HG02973 (cell line): ENCODE results near the gene THAP7.
"Not testable (repeated sequence)": the region's sequence is repeated elsewhere in the genome, so short reads cannot be mapped to it uniquely, and the experiment has no call there.

Experiments used
- ATAC-seq: cut with Tn5 transposase; IDR thresholded peaks from one replicate; pipeline ENCODE4 v1.9.1; 2021; ENCODE audit warnings: moderate library complexity; ENCODE audit not compliant: unreplicated experiment

THAP7 gene, protein sequence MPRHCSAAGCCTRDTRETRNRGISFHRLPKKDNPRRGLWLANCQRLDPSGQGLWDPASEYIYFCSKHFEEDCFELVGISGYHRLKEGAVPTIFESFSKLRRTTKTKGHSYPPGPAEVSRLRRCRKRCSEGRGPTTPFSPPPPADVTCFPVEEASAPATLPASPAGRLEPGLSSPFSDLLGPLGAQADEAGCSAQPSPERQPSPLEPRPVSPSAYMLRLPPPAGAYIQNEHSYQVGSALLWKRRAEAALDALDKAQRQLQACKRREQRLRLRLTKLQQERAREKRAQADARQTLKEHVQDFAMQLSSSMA

DNA sequence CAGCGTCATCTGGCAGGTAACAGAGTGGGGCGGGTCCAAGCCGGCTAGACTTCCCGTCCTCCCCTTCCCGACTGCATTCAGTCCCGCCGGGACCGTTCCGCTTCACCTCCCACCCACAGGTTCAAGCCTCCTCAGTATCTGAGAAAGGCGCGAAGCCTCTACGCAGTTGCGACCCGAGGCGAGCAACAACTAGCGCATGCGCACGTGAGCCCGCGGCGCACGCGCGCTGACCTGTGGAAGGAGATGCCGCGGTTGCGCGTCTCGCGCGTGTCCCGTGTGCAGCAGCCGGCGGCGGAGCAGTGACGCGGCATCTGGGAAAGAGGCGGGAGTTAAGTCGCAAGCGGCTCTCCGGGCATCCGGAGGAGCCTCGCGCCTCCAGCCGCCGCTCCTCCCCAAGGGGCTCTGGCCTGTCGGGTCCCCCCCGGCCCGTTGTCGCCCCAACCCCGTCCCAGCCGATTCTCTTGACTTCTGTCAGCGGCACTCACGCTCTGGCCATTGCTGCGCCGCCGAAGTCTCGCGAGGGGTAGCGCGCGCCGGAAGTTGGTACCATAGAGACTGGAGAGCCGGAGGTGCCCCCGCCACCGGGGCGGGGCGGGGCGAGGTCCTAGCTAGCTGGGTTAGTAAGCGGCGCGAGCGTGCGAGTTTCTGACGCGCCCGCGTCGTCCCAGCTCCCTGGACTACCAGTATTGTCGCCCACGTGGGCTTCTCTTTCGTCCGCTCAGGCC lies at the start of gene THAP7:
Gene THAP7, minus strand, starts transcription at position 518 of the 725 bp plus-strand sequence. Its CDS starts 207 bp downstream, at position 311.
- peak; percentile 70 for ATAC-seq

DNA sequence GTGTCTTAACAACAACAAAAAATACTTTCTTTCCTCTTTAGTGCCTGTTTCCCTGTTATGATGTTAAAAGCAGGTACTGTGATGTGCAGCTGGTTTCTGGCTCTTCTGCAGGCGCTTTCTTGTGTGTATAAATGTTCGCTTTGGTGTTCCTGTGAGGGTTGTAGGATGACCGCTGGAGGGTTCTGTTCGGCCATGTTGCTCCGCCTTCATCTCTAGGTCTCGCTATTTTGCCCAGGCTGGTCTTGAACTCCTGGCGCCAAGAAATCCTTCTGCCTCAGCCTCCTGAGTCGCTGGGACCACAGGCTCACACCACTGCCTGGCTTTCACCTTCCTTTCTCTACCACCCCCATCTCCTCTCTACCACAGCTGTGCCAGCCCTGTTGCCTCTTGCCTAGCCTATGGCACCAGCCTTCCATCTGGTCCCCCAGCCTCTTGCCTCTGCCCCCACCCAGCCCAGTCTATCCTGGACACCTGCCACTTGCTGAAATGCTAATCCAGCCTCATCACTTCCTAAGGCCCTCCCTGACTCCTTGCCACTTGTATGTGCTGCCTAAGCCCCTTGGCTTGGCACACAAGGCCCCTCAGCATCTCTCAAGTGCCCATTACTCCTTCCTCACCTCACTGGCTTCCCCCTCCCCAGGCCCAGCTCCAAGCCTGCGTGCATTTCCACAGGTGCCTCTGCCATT lies 49.4 kb upstream of the THAP7 start:
- ATAC-seq, result no peak

DNA sequence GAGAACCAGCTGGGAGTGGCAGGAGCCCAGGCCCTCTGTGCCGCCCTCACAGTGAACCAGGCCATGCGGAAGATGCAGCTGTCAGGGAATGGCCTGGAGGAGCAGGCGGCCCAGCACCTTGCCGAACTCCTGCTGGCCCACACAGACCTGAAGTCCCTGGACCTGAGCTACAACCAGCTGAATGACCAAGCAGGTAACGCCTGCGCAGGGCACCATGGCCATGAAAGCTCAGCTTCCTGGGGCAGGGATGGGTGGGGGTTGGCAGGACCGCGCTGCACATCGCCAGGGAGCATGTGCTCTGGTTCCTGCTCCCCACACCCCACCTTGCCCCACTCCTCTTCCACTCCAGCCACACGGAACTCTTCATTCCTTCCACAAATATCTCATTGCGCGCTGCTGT lies 47.0 kb upstream of the THAP7 start:
- not testable (repeated sequence) for ATAC-seq

- ATAC-seq, result not testable (repeated sequence)
Observed at GRCh38 chr22:21048448-21048847, 46.5 kb upstream of the THAP7 start.

DNA sequence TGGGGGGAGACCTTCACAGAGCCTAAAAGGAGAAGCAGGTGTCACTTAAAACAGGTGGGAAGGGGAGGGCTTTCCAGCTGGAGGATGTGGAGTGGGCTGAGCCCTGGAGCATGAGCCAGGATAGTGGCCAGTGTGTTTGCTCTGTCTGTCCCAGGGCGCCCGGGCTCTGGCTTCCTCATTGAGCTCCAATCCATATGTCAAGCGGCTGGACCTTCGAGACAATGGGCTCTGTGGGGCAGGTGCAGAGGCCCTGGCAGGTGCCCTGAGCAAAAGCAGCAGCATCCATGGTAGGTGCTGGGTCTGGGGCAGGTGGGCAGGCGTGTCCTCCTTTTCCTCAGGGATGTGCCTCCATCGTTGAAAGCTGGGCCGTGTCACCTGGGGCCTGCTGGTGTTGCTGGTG lies 45.8 kb upstream of the THAP7 start:
- ATAC-seq, result no peak

- no peak for ATAC-seq
Observed at GRCh38 chr22:21047035-21047661, 45.2 kb upstream of the THAP7 start.

DNA sequence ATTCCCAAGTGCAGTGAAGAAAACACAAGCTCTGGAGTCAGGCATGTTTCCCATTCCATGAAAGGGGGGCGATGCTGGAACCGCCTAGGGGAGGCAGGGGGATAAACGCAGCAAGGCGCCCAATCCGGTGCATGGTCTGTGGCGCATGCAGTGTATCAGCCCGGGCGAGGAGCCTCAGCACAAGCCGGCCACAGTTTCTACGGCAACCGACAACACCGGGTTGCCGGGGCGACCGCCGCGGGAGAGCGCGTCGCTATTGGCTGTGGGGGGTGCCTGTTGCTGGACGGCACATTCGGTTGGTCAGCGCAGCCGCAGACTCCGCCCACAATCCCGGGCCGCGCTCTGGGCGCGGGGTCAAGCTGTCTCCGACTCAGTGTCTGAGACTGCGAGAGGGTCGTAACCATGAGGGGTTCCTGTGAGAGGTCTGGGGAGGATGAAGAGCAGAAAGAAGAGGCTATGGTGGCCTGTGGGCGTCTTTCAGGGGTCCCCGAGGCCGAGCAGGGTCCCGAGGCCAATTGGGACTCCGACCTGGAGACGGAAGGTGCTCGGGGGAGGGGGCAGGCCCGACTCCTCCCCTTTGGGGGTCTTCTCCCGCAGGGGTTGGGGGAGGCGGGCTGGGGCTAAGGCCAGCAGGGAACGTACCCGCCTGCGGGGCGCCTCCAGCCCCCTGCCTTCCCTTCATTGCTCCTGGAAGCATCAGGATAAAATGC lies 43.8 kb upstream of the THAP7 start, which contains the start of gene LRRC74B:
Gene LRRC74B, plus strand, starts transcription at position 362 of the 710 bp plus-strand sequence. Its CDS starts 41 bp downstream, at position 403.
- ATAC-seq, result peak; percentile 68

DNA sequence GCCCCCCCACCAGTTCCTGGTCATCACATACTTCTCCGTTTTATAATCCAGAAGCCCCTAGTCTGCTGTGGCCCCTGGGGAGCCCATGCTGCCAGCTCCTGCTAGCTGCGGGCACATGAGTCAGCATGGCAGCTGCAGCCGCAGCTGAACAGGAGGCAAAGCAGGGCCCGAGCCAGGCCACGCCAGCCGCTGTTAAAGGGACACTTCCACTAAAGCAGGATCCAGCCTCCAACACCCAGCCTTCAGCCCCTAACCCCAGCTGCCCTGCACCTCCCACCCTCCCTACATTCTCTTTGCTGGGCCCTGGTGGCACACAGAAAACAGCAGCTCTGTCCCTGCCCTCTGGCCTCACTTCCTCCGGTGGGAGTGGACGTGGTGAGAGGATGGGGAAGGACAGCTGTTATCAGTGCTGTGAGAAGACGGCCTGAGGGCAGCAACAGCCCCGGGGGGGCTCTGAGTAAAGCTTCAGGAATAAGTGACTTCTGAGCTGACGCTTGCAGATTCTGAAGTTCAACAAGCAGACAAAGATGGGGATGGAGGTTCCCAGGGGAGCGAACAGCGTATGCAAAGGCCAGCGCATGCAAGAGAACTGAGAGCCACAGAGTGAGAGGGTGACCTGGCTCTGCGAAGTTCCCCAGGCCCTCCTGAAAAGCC lies 43.1 kb upstream of the THAP7 start:
- no peak for ATAC-seq

DNA sequence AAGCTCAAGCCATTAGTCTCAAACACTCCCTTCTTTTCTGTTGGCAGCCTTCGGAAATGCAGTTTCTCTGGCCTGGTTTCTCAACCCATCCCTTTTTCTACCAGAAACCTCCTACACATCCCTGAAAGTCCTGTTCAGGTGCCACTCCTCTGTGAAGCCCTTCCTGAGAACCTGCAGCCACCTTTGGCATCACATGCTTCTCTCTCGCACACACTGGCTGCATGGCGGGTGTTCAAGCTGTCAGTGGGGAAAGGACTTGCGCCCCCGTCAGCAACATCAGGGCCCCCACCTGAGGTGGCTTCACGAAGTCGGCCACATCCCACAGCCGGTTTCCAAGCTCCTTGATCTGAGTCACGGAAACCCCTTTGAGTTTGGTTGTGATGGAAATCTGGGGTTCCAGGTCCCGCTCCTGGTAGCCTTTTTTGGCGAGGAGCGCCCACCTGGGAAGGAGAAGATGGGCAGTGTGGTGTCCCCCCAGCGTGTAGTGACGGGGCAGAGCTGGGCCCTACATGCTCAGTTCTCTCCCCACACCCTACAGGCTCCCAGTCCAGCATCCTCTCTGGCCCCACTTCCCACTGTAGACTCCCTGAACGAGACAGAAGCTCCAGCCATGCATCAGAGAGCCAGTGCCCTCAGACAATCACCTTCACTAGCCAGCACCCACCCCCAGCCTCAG lies 42.1 kb upstream of the THAP7 start:
- ATAC-seq, result no peak

GRCh38 chr22:21042978-21043859 lies 41.3 kb upstream of the THAP7 start:
- ATAC-seq, result no peak

DNA sequence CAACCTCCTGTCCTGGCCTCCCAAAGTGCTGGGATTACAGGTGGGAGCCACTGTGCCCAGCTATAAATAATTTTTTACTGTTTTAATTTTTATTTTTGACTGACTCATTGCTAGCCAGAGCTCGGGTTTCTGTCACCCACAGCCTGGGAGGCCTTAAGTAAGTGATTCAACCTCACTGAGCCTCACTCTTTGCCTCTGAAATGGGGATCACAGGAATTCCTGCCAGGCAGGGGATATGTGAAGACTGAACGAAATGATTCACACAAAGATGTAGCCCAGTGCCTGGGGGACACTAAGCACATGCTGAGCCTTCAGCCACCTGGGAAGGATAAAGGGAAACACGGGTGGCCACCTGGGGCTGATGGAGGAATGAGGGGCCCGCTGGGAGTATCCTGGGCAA lies 40.0 kb upstream of the THAP7 start:
- no peak for ATAC-seq

DNA sequence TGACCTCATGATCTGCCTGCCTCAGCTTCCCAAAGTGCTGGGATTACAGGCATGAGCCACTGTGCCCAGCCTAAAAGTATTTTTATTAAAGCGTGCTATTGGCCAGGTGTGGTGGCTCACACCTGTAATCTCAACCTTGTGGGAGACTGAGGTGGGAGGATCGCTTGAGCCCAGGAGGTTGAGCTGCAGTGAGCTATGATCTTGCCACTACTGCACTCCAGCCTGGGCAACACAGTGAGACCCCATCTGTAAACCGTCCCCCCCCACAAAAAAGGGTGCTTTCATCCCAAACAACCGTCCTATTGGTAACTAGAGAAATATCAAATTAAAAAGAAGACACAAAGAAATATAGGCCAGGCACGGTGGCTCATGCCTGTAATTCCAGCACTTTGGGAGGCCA lies 37.2 kb upstream of the THAP7 start:
- ATAC-seq, result not testable (repeated sequence)

DNA sequence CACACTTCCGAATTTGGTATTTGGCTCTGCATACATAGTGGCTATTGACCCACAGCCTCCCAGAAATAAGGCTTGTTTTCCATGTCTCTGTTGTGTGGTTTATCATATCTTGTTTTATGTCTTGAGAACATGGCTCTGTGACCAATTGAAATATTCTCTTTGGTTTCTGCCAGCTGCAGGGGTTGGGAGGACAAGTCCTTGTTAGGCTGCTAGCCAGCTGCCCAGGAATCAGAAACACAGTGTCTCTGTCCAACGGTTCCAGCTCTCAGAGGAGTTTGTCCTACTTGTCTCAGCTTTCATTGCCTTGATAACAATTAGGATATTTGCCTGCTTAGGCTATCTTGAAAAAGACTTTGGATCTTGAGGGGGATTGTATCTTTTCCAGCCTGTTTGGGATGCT lies 36.5 kb upstream of the THAP7 start:
- no peak for ATAC-seq

- no peak for ATAC-seq
Observed at GRCh38 chr22:21034989-21035388, 33.1 kb upstream of the THAP7 start.

- no peak for ATAC-seq
Observed at GRCh38 chr22:21033895-21034294, 32.0 kb upstream of the THAP7 start.

GRCh38 chr22:21032868-21033688 lies 31.2 kb upstream of the THAP7 start:
- no peak for ATAC-seq

DNA sequence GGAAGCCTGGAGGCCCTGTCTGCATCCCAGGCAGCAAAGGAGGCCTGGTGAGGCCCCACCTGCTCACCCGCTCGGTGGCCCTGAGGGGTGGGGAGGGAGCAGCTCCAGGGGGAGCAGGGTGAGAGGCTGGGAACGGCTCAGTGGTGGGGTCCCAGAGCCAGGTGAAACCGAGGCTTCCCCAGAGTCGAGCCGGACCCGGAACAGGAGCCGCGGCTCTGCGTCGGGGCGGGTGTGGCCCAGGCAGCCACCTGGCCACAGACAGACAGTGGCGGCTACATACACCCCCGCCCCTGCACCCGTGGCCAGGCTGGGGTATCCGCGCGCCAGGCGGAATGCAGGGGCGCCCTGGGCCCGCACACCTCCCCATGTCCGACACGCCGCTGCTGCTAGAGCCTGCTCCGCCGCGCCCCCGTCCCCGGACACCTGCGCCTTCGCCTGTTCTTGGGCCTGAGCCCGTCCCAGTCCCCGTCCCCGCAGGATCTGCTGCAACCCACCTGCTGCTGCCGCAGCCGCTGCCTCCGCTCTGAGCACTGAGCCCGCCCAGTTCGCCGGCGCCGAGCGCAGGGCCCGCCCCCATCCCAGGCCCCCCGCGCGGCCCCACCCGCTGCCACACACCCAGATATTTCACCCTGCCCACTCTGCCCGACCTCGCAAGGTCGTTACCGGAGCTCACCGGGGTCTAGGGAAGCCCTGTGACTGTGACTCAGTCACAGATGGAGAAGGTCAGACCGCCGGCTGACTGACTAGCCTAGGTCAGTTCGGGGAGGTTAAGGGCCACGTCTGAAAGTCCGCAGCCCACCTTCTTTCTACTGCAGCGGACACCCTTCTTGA lies 30.3 kb upstream of the THAP7 start, which contains the start of gene SLC7A4:
Gene SLC7A4, minus strand, starts transcription at position 525 of the 831 bp plus-strand sequence. CDS start 749 bp downstream, outside the sequence.
- ATAC-seq, result no peak
